Measurements from ENCODE around the gene CD300A.
A peak's percentile ranks its signal among the peaks of the same experiment; 100 is the strongest.

Gene CD300A

DNA sequence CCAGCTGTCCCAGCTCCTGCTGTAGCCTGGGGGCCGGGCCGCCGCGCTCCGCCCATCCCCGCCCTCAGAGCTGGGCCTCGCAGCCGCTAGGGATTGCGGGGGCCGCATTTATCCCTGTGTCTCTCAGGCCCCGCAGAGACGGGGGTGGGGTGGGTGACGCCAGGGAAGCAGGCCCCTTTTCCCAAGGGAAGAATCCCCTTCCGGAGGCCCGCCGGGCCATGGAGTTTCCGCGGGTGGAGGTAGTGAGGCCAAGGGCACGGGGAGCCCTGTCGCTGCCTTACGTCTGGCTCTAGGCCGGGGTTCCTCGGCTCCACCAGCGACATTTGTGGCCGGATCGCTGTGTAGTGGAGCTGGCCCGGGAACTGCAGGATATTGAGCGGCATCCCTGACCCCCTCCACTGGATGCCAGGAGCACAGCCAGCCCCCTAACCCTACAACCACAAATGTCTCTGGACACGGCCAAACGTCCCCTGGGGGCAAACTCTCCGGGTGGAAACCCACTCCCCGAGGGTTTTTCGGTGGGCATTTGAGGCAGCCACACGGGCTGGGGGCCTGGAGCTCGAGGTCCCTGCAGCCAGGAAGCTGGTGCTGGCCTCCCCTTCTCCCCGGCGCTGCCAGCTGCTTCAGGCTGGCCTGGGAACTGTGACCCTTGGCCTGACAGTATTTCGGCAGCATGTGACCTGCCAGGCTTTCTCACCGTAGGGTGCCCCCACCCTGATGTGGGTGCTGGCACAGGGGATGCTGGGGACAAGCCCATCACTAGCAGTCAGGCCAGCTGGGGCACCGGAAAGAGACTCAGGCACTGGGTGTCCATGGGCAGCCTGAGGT, 12.0 kb upstream of the CD300A start:
- DNase-seq (ENCODE audit: low spot score): no peak

DNA sequence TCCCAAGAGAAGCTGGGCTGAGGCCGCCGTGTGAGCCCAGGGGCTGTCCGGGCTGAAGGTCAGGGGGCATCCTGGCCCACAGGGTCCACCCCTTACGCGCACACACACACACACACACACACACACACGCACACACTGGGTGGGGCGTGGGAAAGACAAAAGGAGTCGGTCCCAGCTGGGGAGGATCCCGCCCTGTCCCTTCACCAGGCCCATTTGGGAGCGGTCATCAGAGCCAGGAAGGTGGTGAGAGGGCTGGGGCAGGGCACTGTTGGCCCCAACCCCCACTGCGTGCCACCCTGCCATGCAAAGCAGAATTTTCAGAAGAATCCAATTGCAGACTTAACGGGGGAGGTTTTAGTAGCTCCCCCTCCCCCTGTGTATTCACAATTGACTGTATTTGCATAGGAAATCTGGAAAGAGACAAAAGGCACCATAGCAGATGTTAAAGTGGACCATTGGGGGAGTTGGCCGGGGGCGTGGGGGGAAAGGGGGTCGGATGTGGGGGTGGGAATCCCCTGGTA, 11.3 kb upstream of the CD300A start:
- DNase-seq (ENCODE audit: low spot score): no peak

DNA sequence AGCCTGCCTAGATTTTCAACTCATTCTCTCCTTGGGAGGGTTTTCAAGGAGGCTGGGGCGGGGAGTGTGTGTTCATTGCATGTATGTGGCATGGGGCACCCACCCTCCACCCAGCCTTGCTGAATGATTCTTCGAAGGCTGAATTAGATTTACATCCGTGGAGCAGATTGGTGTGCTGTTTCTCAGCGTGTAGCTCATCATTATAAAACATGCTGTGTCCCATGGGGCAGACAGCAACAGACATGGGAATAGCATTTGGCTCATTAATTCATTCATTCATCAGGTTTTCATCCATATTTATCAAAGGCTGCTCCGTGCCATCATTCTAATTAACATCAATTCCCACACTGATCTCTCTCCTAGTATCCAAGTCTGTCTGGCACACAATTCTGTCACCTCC, 10.6 kb upstream of the CD300A start:
- DNase-seq (ENCODE audit: low spot score): no peak

DNA sequence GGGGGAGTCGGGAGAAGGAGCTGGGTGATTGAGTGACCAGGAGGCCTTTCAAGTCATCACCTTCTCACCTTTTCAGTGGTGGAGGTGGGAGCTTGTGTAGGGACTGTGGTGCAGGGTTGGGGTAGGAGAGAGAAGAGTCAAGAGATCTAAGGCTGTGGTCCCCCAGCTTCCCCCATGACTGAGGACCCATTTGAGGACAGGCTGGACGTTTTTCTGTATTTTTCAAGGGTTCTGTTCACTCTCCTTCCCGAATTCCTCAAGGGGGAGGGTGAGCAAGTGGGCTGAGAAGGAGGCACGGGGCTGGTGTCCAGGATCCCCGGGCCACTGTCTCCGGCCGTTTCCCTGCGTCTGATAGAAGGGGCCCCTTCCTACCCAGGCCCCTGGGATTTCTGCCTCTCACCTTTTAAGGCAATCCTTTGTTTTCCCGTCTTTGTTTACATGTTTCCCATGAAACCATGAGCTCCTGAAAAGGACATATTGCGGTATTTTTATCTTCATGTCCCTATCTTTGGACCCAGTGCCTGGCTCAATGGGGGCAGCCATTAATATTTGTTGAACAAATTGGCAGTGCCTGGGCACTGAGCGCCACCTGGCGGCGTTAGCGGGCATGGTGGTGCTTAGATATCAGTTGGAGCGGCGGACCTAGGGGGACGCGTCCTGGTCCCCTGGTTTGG, 9.2 kb upstream of the CD300A start:
- DNase-seq (ENCODE audit: low spot score): peak; percentile 53

DNA sequence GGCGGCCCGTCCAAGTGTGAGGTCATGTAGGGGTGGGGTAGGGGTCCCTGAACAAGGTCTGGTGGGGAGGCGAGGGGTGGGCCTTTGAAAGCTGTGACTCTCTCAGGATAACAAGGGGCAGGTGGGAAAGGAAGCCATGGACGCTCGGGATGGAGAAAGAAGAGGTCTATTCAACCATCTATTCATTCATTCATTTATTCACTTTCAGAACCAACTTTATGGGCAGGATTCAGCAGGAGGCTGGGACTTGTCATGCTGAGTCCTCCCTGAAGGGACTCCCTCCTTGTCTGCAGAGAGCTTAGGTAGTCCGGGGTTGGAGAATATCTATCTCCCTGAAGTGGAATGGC, 8.6 kb upstream of the CD300A start:
- DNase-seq (ENCODE audit: low spot score): no peak

DNA sequence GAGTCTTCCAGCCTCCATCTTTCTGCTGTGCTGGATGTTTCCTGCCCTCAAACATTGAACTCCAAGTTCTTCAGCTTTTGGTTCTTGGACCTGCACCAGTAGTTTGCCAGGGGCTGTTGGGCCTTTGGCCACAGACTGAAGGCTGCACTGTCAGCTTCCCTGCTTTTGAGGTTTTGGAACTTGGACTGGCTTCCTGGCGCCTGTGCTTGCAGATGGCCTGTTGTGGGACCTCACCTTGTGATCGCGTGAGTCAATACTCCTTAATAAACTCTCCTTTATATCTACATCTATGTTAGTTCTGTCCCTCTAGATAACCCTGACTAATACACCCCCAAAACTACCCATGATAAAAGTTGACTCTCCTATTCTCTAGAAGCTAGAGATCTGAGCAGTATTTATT, 7.6 kb upstream of the CD300A start:
- no peak for DNase-seq (ENCODE audit: low spot score)

DNA sequence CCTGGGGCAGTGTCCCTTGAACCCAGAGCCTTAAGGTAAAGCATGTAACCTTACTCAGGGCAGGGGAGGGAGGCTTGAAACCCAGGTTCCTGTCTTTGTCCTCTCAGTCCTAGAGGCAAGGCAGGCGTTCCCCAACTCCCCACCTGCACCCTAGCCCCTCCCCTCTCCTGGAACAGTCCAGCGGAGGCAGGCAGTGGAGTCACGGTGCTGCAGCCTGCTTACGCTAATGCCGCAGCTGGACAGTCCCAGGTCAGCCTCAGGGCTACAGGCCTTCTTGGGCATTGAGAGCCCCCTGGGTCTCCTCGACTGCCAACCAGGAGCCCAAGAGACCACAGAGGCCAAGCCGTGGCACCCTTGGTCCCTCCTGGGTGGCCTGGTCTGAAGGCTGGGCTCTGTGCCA, 6.8 kb upstream of the CD300A start:
- no peak for DNase-seq (ENCODE audit: low spot score)

DNA sequence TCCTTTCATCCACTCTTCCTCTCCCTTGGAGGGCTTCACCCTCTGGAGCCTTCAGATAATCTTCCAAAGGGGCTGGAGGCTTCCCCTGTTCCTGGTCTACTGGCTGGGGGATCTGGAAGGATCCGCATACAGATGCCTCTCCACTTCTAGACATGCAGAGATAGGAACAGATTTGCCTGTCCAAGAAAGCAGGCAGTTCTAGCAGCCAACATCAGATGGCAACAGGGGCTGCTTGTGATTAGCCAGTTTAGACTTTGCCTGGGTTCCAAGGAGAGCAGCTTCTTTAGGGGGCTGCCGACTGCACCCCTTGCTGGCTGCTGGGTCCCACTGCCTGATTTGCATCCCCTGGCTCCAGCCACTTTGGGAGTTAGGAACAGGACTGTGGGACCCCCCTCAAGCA, 6.2 kb upstream of the CD300A start:
- DNase-seq (ENCODE audit: low spot score): no peak

DNA sequence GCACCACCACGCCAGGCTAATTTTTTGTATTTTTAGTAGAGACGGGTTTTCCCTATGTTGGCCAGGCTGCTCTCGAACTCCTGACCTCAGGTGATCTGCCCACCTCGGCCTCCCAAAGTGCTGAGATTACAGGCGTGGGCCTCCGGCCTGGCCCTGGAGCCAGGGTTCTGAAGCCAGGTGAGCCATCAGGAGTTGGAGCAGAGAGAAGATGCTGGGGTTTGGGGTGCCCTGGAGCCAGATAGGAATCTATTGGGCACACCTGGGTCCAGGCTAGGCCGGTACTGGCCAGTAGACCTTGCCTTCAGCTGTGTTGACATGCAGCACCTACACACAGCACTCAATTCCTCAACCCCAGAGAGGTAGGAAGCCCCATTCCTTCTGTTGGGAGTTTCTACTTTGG, 5.4 kb upstream of the CD300A start:
- no peak for DNase-seq (ENCODE audit: low spot score)

DNA sequence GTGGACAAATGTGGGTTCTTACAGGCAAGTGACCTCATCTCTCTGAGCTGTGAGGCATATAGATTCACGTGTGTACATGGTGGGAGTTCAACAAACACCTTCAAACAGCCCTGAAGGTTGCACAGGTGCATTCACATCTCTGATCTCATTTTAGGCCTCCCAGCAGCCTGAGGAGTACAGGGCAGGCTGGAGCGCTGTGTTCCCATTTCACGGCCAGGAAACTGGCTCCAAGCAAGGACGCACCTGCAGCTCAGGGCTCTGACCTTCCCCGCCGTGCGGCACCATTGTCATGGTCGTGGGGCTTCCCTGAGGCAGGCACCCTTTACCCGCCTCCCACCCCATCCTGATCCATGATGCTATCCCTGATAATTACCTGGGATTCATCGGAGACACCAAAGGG, 4.8 kb upstream of the CD300A start:
- no peak for DNase-seq (ENCODE audit: low spot score)

DNA sequence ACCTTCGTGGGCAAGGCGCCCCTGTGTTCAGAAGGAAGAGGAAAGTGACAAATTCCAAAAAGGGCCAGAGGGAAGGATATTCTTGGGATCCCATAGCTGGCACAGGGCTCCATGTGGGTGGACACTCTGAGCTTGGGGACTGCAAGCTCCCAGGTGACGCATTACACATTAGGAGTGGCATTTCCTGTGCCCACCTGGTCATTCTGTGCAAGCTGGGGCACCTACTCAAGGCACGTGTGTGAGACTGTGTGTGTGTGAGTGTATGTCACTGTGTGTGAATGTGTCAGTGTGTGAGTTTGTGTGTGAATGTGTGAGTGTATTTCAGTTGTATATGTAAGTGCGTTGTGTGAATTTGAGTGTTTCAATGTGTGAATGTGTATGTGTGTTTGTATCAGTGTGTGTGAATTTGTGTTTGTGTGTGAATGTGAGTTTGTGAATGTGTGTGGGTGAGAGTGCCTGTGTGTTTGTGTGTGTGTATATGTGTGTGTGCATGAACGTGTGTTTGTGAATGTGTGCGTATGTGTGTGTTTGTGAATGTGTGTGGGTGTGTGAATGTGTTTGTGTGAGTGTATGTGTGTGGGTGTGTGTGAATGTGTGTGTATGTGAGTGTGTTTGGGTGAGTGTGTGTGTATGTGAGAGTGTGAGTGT, 1.6 kb upstream of the CD300A start:
- no peak for DNase-seq (ENCODE audit: low spot score)

DNA sequence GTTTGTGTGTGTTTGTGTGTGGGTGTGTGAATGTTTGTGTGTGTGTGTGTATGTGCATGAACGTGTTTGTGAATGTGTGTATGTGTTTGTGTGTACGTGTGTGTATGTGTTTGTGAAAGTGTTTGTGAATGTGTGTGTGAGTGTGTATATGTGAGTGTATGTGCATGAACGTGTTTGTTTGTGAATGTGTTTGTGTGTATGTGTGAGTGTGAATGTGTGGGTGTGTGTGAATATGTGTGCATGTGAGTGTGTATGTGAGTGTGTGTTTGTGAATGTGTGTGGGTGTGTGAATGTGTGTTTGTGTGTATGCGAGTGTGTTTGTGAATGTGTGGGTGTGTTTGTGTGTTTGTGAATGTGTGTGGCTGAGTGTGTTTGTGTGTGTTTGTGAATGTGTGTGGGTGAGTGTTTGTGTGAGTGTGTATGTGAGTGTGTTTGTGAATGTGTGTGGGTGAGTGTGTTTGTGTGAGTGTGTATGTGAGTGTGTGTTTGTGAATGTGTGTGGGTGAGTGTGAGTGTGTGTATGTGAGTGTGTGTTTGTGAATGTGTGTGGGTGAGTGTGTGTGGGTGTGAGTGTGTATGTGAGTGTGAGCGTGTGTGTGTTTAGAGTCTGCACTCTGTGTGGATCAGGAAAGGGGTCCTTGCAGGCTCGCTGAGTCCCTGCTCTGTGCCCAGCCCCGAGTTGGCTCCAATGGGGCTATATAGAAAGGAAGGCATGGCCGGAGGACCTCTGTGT, 890 bp upstream of the CD300A start:
- DNase-seq (ENCODE audit: low spot score): no peak

DNA sequence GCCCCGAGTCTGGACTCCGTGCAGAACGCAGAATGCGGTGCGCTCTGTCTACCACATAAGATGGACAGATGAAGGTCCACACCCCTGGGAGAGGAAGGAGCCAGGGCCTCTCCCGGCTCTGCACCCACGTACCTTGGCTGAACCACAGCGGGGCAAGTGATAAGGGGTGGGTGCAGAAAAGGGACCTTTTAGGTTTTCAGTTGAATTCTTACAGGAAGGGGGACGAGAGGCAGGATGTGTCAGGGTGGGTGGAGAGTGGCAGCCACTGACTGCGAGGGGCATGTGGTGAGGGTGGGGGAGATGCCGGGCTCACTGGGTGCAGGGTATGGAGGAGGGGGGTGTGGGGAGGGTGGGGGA, 372 bp downstream of the CD300A start:
- no peak for DNase-seq (ENCODE audit: low spot score)

DNA sequence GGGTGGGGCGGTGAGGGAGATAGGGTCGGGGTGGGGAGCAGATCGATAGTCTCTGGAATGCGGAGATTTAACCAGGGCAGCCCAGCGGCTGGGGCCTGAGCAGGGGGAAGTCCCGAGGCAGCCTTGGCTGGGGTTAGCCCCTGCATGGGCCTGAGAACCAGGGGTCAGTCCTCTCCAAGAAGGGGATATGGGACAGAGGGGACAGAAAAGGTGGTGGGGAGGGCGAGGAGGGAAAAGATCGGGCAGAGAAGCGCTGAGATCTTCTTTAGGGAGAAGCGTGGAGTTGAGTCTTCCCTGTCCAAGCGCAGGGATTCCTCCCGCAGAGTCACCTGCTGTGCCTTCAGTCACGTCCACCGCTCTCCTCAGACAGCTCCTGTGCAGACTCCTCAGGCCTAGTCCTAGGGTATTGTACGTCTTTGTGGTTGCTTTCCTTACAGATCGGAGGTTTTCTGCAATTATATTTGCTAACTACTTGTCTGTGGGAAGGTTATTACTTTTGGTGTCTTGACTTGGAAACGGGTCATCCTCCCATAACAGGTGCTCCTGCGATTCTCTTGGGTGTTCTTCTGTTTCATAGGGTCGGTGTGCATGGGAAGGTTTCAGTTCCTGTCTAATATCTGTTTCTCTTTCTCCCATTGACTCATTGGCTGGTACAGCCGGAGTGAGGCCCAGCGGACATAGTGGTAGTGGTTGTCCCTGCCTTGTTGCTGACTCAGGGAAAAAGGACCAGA, 952 bp downstream of the CD300A start:
- no peak for DNase-seq (ENCODE audit: low spot score)

DNA sequence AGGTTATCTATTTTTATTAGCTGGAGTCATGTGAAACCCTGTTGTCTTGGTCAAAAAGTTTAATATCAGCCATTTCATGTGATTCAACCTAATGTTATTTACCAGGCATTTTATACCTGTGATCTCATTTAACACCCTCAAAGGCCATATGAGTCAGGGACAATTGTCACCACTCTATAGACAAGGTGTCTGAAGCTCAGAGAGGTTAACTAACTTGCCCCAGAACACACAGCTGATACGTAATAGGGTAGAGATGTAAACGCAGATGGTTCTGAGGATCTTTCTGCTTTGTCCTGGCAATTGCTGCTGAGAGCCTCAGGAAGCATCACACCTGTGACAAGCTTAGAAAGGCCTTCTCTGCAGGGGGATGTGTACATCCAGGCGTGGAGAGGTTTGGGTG, 4.9 kb downstream of the CD300A start:
- DNase-seq (ENCODE audit: low spot score): no peak

DNA sequence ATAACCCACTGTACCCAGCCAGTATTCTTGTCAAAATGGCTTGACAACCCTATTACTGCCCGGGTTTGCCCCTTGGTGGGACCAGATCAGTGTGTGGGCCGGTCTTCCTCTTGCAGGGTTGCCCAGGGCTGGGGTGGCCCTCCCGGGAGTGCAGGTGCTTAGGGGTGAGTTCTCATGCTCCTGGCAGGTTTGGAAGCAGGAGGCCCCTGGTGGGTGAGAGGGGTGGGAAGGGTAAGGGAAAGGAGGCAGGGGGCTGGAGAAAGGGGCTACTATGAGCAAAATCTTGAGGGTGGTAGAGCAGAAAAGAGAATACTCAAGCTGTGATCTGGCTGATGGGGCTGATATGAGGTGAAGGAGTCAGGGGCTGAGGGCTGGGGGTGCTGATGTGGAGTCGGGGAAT, 6.5 kb downstream of the CD300A start:
- DNase-seq (ENCODE audit: low spot score): no peak

DNA sequence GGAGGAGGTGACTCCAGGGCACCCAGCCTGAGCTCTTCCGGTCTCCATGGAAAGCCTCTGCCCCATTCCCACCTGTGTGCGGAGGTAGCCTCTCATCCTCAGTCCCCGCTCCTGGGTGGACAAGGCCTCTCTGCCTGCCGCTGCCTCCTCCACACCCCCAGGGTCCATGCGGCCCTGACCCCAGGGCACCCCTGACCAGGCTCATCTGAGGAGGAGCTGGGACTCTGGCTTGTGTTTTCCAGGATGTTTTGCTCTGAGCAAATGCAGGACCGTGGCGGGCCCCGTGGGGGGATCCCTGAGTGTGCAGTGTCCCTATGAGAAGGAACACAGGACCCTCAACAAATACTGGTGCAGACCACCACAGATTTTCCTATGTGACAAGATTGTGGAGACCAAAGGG, 6.9 kb downstream of the CD300A start:
- DNase-seq (ENCODE audit: low spot score): no peak

DNA sequence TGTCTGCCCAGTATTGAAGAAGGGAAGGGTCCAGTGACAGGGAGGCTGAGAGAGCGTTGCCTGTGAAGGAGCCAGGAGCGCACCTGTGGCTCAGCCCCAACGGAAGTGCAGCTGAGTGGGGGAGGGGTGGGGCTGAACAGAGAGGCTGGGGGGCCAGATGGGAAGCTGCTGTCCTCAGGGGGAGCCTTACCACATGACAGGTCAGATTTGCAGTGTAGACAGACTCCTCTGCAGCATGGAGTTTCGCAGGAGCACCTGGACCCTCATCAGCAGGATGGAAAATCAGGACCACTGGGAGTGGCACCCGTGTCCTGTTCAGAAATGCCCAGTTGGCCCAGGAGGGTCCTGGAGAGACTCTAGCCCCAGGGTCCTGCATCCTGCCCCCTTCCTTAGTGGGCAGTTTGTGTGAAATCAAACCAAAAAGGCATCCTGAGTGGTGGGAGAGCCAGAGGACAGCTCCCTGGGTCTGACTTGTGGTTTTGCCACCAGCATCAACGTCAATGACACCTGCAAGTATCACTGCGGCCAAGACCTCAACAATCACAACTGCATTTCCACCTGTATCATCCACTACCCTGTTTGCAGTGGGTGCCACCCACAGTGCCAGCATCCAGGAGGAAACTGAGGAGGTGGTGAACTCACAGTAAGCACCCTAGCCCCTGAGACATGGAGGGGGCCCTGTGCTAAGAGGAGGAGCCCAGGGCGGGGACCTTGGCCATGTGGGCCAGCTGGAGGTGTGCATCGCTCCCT, 7.8 kb downstream of the CD300A start:
- no peak for DNase-seq (ENCODE audit: low spot score)

DNA sequence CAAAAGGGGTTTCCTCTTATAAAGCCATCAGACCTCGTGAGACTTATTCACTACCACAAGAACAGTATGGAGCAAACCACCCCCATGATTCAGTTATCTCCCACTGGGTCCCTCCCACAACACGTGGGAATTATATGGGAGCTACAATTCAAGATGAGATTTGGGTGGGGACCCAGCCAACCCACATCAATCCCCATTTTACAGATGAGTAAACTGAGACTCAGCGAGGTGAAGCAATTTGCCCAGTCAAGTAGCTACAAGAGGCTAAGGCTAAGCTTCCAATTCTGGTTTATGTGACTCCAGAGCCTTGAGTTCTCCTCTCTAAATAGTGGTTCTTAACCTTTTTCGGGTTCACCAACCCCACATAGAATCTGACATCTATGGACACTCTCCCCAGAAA, 8.8 kb downstream of the CD300A start:
- no peak for DNase-seq (ENCODE audit: low spot score)

DNA sequence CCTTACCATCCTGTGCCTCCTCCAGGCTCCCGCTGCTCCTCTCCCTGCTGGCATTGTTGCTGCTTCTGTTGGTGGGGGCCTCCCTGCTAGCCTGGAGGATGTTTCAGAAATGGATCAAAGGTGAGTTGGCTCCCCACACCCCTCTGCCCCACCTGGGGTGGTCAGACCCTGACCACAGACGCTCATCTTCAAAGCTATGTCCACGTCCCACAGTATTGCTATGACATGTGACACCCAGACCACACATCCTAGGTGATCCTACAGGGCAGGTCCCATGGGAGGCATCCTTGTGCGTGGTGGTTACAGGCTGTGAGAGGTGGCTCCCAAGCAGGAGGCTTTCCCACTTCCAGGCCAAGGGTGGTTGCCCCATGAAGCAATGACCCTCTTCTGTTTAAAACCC, 11.0 kb downstream of the CD300A start:
- DNase-seq (ENCODE audit: low spot score): no peak

DNA sequence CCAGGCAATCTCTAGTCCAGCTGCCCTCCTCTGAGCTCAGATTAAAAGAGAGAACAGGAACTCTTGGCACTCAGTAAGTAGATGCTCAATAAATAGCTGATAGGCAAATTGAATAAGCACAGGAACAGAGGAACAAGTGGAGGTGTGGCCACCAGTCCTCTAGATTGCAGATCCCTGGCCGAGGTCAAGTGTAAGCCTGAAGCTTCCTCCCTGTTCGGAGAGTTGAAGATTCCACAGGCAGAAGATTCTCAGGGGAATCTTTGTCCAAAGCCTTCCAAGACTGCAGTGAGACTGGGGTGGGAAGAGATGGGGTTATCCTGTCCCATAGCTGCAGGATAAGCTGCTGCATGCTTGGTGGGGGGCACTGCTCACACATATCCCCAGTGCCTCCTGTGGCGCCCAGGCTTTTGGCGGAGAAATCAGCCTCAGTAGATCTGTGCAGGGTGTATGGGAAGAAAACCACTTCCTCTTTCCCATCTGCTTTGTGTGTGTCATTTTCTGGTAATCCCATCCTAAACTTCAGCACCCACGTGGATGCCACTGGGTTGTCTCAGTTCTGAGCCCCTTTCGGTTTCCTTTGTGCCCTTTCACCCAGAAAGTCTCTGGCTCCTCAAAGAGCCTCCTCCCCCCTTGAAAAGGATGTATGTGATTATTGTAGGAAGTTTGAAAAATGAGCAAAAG, 12.1 kb downstream of the CD300A start:
- DNase-seq (ENCODE audit: low spot score): no peak

Data from LoVo (cell line).